Transverse colon (tissue), 4 donors: Measurements from ENCODE around the gene GALNT2. TPM values are rescaled to one million over a fixed set of nuclear protein-coding genes. Genes with fewer than 3 reads are reported as not detected.

Experiments used
- DNase-seq: peaks from one replicate; pipeline ENCODE4 v3.0.0-alpha.2; 2019
- H3K27ac ChIP-seq, 4 donors: fragments of 200-600 bp; sonication (generic); 2 replicates each; pipeline ENCODE4 v1.5.1; 2016 to 2018; ENCODE audit warnings: inconsistent platforms in 4 of 4
- H3K27me3 ChIP-seq: fragments of 200-600 bp; sonication (generic); 2 replicates; pipeline ENCODE4 v1.5.1; 2017; ENCODE audit warnings: inconsistent platforms
- H3K36me3 ChIP-seq, 4 donors: fragments of 200-600 bp; sonication (generic); 2 replicates each; pipeline ENCODE4 v1.5.1; 2017 to 2019; ENCODE audit warnings: inconsistent platforms in 4 of 4
- H3K4me1 ChIP-seq, 4 donors: fragments of 200-600 bp; sonication (generic); 2 replicates each; pipeline ENCODE4 v1.5.1; 2017 to 2020; ENCODE audit warnings: inconsistent platforms in 4 of 4
- H3K4me3 ChIP-seq, 4 donors: fragments of 200-600 bp; sonication (generic); 1 replicate in 1 of 4; 2 replicates in 3 of 4; pipeline versions ENCODE4 v1.5.1 to v1.6.1; 2017 to 2019; ENCODE audit warnings: inconsistent platforms in 4 of 4
- H3K9me3 ChIP-seq, 2 donors: fragments of 200-600 bp; sonication (generic); 2 replicates each; pipeline ENCODE4 v1.5.1; 2017 to 2019; ENCODE audit warnings: inconsistent platforms in 2 of 2
- EP300 ChIP-seq: sonication (generic); formaldehyde crosslinking; IDR thresholded peaks from one replicate; pipeline ENCODE4 v1.6.1; 2017; ENCODE audit warnings: antibody characterized with exemption, low read depth
- POLR2A ChIP-seq: fragments of 450-650 bp; IDR thresholded peaks from one replicate; pipeline ENCODE4 v1.6.1; 2016; ENCODE audit warnings: antibody characterized with exemption, mild to moderate bottlenecking, moderate library complexity
- POLR2AphosphoS5 ChIP-seq, 3 donors: sonication (generic); formaldehyde crosslinking; IDR thresholded peaks; one replicate each; pipeline ENCODE4 v1.6.1; 2016; ENCODE audit warnings: antibody characterized with exemption in 3 of 3
- WGBS, 2 donors: methylation state at CpG; one replicate each; pipeline ENCODE4 v1.1.5; 2018; ENCODE audit warnings: low coverage in 1 of 2; 5-methylcytosine and 5-hydroxymethylcytosine counted together
- in situ Hi-C, 4 donors: fragments of 200-750 bp; cut with MboI; loops; one replicate each; pipeline versions ENCODE4 v1.15.0 to v1.15.1; 2017; ENCODE audit warnings: low sequenced_read_pairs in 3 of 4, low pct_ligation_motif_present in 1 of 4, low pct_unique_long_range_greater_than_20kb in 1 of 4
- intact Hi-C: fragments of 100-400 bp; cut with DNase I; formaldehyde crosslinking; loops from one replicate; pipeline ENCODE4 v1.15.1; 2023; ENCODE audit warnings: low total_unique reads
- total RNA-seq, 4 donors: library from RNA; depleted of rRNA; stranded (reverse); fragments of >200 nt; gene quantifications; one replicate each; pipeline ENCODE4 v1.1.0, GENCODE V29; 2016
- TF ChIP-seq, protein P1 (sequence below), 5 experiments: fragments of 200-600 bp in 3 of 5; fragments of 450-650 bp in 2 of 5; sonication (generic) in 3 of 5; IDR thresholded peaks; 1 replicate in 2 of 5; 2 replicates in 3 of 5; pipeline ENCODE4 v1.5.1; 2016 to 2017; ENCODE audit warnings: antibody characterized with exemption in 5 of 5, inconsistent platforms in 3 of 5, mild to moderate bottlenecking in 2 of 5, moderate library complexity in 1 of 5

GALNT2 gene
- total RNA-seq, 4 donors from 2014 or later: 16.5 to 48.8 (median 36.8) TPM

DNA sequence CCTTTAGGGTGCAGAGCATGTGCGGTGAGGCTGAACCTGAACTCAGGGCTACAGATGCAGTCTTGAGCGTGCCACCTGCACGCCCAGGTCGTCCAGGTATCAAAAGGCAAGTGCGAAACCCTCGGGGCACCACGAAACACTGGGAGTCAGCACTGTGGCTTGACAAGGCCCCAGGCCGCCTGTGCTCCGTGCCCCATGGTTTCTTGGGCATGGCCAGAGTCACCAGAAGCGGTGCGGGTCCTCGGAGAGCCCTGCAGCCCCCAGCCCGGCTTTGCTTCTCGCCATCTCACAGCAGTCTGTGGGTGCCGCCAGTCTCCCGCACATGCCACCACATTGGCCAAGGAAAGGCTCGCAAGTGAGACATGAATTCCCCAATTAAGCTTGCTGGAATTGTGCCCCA is 241.8 kb downstream of the GALNT2 start:
- Histone ChIP-seq H3K36me3 (no peaks in the 10 kb centered on the region), H3K4me3 (no peak overlapping the region), H3K27me3 (no peaks in the 10 kb centered on the region), H3K27ac (no peak overlapping the region), H3K4me1 (peaks cover 0 to 13% (median 7%) of the 10 kb centered on the region in 4 donors), H3K9me3 (no peaks in the 10 kb centered on the region)
- in situ Hi-C loops (loop anchor here in 2 of 4 donors (25.0 kb wide), 1 partner anchor 1047 kb away; the partner anchor contains the start of gene RAB4A (in 2 of the 2)), intact Hi-C loops (no loop called here)
- TF ChIP-seq POLR2A (no peak), EP300 (no peak), POLR2AphosphoS5 (IDR thresholded peaks at IDR 0.05) (no peak)
- TF ChIP-seq, protein P1, sequence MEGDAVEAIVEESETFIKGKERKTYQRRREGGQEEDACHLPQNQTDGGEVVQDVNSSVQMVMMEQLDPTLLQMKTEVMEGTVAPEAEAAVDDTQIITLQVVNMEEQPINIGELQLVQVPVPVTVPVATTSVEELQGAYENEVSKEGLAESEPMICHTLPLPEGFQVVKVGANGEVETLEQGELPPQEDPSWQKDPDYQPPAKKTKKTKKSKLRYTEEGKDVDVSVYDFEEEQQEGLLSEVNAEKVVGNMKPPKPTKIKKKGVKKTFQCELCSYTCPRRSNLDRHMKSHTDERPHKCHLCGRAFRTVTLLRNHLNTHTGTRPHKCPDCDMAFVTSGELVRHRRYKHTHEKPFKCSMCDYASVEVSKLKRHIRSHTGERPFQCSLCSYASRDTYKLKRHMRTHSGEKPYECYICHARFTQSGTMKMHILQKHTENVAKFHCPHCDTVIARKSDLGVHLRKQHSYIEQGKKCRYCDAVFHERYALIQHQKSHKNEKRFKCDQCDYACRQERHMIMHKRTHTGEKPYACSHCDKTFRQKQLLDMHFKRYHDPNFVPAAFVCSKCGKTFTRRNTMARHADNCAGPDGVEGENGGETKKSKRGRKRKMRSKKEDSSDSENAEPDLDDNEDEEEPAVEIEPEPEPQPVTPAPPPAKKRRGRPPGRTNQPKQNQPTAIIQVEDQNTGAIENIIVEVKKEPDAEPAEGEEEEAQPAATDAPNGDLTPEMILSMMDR (IDR thresholded peaks at IDR 0.05): no peak
- DNase-seq: no peak
- 91% methylated on average over 17 of the region's 17 CpGs; no CpG with 5 or more reads in 1 of the 2 donors for WGBS, 2 donors

DNA sequence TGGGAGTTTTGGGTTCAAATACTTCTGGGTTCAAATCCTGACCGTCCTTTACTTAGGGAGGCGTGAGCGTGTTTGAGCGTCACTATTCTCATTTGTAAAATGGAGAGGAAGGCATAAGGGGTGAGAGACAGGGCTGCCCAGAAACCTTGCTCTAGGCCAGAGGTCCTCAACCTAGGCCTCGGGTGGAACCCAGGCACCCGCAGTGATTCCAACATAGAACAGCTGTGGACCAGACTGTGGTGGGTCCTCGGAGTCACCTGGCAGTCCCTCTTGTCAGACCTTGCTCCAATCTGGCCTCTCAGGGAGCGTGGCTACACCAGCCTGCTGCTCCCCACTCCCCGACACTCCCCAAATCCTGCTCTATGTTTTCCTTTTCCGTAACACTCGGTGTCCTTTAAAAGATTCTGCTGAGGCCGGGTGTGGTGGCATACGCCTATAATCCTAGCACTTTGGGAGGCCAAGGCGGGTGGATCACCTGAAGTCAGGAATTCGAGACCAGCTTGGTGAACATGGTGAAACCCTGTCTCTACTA is 242.7 kb downstream of the GALNT2 start:
- Histone ChIP-seq H3K36me3 (no peaks in the 10 kb centered on the region), H3K27me3 (no peaks in the 10 kb centered on the region), H3K27ac (no peak overlapping the region), H3K4me3 (no peak overlapping the region), H3K4me1 (peaks cover 0 to 13% (median 7%) of the 10 kb centered on the region in 4 donors), H3K9me3 (no peaks in the 10 kb centered on the region)
- in situ Hi-C loops (loop anchor here (5.0 to 25.0 kb wide), 5 partner anchors 435 to 1047 kb away; partner anchors contain the start of gene RAB4A (in 2 of the 4)), intact Hi-C loops (loop anchor here (10.0 kb wide), 1 partner anchor 645 kb away; no protein-coding TSS in a partner anchor)
- DNase-seq: no peak
- TF ChIP-seq POLR2AphosphoS5 (IDR thresholded peaks at IDR 0.05): no peak
- no peak for TF ChIP-seq POLR2A
- TF ChIP-seq, protein P1 (IDR thresholded peaks at IDR 0.05): no peak
- WGBS, 2 donors: 80 to 90% methylated on average over 3 to 15 of the region's 15 CpGs

DNA sequence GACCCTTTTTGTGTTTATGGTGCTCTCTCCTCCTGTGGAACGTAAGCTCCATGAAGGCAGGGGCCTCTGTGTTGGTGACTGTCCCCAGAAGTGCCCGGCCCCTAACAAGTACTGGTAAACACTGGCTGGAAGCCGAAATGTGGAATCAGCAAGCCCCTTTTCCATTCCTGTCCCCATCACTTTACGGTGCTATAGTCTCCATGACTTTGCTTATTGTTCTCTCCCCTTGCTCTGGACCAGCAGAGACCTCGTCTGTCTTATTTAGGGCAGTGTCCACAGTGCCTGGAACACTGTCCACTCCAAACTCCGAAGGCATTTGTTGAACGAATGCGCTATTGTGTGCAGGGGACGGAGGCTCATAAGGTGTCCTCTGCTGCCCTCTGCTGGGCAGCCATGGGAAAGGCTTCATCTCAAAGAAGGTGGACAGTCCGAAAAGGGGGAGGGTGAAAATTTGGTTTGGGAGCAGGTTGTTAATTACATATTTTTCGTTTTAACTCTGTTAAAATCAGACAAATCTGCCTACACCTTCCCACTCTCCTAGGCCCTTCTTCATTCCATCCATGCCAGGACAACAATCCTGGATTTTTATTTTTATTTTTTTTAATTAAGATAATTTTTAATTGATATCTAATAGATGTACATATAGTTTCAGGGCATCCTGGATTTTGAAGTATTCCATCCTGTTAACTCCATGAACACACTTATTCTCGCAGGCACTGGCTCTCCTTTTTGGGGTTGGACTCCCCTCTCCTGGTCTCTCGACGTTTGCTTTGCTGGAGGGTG is 243.5 kb downstream of the GALNT2 start:
- no peaks in the 10 kb centered on the region for H3K9me3 ChIP-seq
- intact Hi-C loops: loop anchor here (10.0 kb wide), 1 partner anchor 646 kb away; no protein-coding TSS in a partner anchor
- in situ Hi-C loops: loop anchor here (5.0 to 25.0 kb wide), 5 partner anchors 436 to 1048 kb away; partner anchors contain the start of gene RAB4A (in 2 of the 4)
- no peaks in the 10 kb centered on the region for H3K27me3 ChIP-seq
- no peak overlapping the region for H3K27ac ChIP-seq
- DNase-seq: peak; percentile 78
- WGBS, 2 donors: 0 to 31% methylated on average over 1 to 14 of the region's 14 CpGs
- H3K4me1 ChIP-seq: peaks cover 0 to 13% (median 7%) of the 10 kb centered on the region in 4 donors
- TF ChIP-seq, protein P1 (IDR thresholded peaks at IDR 0.05): peak; percentile 91 to 94 (median 93)
- no peak for TF ChIP-seq EP300
- TF ChIP-seq POLR2A: no peak
- no peak for TF ChIP-seq POLR2AphosphoS5 (IDR thresholded peaks at IDR 0.05)
- no peaks in the 10 kb centered on the region for H3K36me3 ChIP-seq
- H3K4me3 ChIP-seq: no peak overlapping the region

DNA sequence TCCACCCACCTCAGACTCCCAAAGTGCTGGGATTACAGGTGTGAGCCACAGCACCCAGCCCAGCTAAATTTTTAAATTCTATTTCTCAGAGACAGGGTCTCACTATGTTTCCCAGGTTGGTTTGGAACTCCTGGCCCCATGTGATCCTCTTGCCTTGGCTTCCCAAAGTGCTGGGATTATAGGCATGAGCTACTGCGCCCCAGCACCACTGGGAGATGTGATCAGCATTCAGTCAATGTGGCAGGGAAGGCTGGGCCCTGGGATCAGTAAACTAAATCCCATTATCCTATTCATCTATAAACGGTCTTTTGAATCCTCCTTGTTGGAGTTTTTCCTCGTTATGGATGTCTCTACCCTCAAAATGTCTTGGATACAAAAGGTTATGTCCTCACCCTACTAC is 245.6 kb downstream of the GALNT2 start:
- WGBS, 2 donors: 65% methylated on average over 3 of the region's 3 CpGs; no CpG with 5 or more reads in 1 of the 2 donors
- no peaks in the 10 kb centered on the region for H3K36me3 ChIP-seq
- no peak for DNase-seq
- H3K27ac ChIP-seq: no peak overlapping the region
- peaks cover 0 to 11% (median 6%) of the 10 kb centered on the region in 4 donors for H3K4me1 ChIP-seq
- no peaks in the 10 kb centered on the region for H3K27me3 ChIP-seq
- TF ChIP-seq, protein P1 (IDR thresholded peaks at IDR 0.05): no peak
- TF ChIP-seq POLR2A: no peak
- no peak for TF ChIP-seq POLR2AphosphoS5 (IDR thresholded peaks at IDR 0.05)
- no peak for TF ChIP-seq EP300
- H3K9me3 ChIP-seq: no peaks in the 10 kb centered on the region
- intact Hi-C loops: loop anchor here (10.0 kb wide), 1 partner anchor 648 kb away; no protein-coding TSS in a partner anchor
- H3K4me3 ChIP-seq: no peak overlapping the region
- in situ Hi-C loops: loop anchor here (5.0 to 25.0 kb wide), 5 partner anchors 438 to 1050 kb away; partner anchors contain the start of gene RAB4A (in 2 of the 4)
